Gastrocnemius medialis (tissue), 4 donors: Measurements from ENCODE around the gene AGR3. TPM values are rescaled to one million over a fixed set of nuclear protein-coding genes. Genes with fewer than 3 reads are reported as not detected.

ENCODE experiments used
- ATAC-seq, 2 donors: fragments of 150-250 bp; one replicate each; pipeline ENCODE4 v1.9.1; 2016
- DNase-seq, 2 donors: peaks; one replicate each; pipeline ENCODE4 v3.0.0-alpha.2; 2019
- H3K27ac ChIP-seq, 4 donors: fragments of 200-600 bp; sonication (generic); 1 replicate in 1 of 4; 2 replicates in 3 of 4; pipeline ENCODE4 v1.5.1; 2016 to 2018; ENCODE audit warnings: mild to moderate bottlenecking in 2 of 4, moderate library complexity in 1 of 4
- H3K27me3 ChIP-seq, 3 donors: fragments of 200-600 bp; sonication (generic) in 2 of 3; 1 replicate in 1 of 3; 2 replicates in 2 of 3; pipeline versions ENCODE4 v1.5.1 to v1.6.0; 2016 to 2019; ENCODE audit warnings: mild to moderate bottlenecking in 1 of 3, moderate library complexity in 1 of 3
- H3K36me3 ChIP-seq, 2 donors: fragments of 200-600 bp; sonication (generic) in 1 of 2; one replicate each; pipeline ENCODE4 v1.5.1; 2017 to 2018
- H3K4me1 ChIP-seq, 2 donors: fragments of 200-600 bp; sonication (generic) in 1 of 2; one replicate each; pipeline ENCODE4 v1.5.1; 2016 to 2017; ENCODE audit warnings: mild to moderate bottlenecking in 2 of 2
- H3K4me3 ChIP-seq, 4 donors: fragments of 200-600 bp; sonication (generic) in 3 of 4; 1 replicate in 1 of 4; 2 replicates in 3 of 4; pipeline ENCODE4 v1.5.1; 2016 to 2019; ENCODE audit warnings: mild to moderate bottlenecking in 2 of 4
- H3K9me3 ChIP-seq, 3 donors: fragments of 200-600 bp; sonication (generic) in 2 of 3; 1 replicate in 1 of 3; 2 replicates in 2 of 3; pipeline ENCODE4 v1.5.1; 2016 to 2019
- CTCF ChIP-seq, 5 experiments: fragments of 450-650 bp in 3 of 5; fragments of 200-600 bp in 2 of 5; sonication (generic) in 2 of 5; IDR thresholded peaks in 4 of 5; conservative IDR thresholded peaks in 1 of 5; 1 replicate in 4 of 5; 2 replicates in 1 of 5; pipeline ENCODE4 v1.5.1; 2016 to 2019; ENCODE audit warnings: antibody characterized with exemption in 5 of 5, mild to moderate bottlenecking in 3 of 5, moderate library complexity in 3 of 5
- POLR2A ChIP-seq, 2 donors: fragments of 450-650 bp; IDR thresholded peaks; one replicate each; pipeline ENCODE4 v1.6.1; 2017; ENCODE audit warnings: antibody characterized with exemption in 2 of 2, mild to moderate bottlenecking in 2 of 2, moderate library complexity in 2 of 2
- in situ Hi-C, 4 donors: fragments of 200-750 bp; cut with MboI; loops; one replicate each; pipeline versions ENCODE4 v1.15.0 to v1.8.0; 2017; ENCODE audit warnings: low sequenced_read_pairs in 4 of 4
- intact Hi-C: fragments of 100-400 bp; cut with DNase I; formaldehyde crosslinking; loops from one replicate; pipeline ENCODE4 v1.15.1; 2023; ENCODE audit warnings: low total_unique reads
- total RNA-seq, 4 donors: library from RNA; depleted of rRNA; stranded (reverse); fragments of >200 nt; gene quantifications; one replicate each; pipeline versions ENCODE4 v1.1.0 to v1.2.3, GENCODE V29; 2016

Gene AGR3
- total RNA-seq, 4 donors from 2014 or later: not detected

- ATAC-seq (no peak), DNase-seq (no peak)
- H3K27ac ChIP-seq: no peak overlapping the region
- in situ Hi-C loops: no loop called here
- no peak overlapping the region for H3K4me3 ChIP-seq
- H3K36me3 ChIP-seq: no peaks in the 10 kb centered on the region
- H3K4me1 ChIP-seq: no peaks in the 10 kb centered on the region
- no peak for TF ChIP-seq POLR2A (IDR thresholded peaks at IDR 0.05)
- no peak for TF ChIP-seq CTCF (IDR thresholded peaks at IDR 0.05 in 4 of 5, conservative IDR thresholded peaks at IDR 0.05 in 1 of 5)
- no peaks in the 10 kb centered on the region for H3K27me3 ChIP-seq
- intact Hi-C loops: no loop called here
- H3K9me3 ChIP-seq: no peaks in the 10 kb centered on the region
Measured at GRCh38 chr7:16851829-16852228, 30.0 kb downstream of the AGR3 start.

GRCh38 chr7:16850614-16851466, 30.9 kb downstream of the AGR3 start:
- no peaks in the 10 kb centered on the region for H3K4me1 ChIP-seq
- intact Hi-C loops: no loop called here
- H3K9me3 ChIP-seq: no peaks in the 10 kb centered on the region
- H3K27ac ChIP-seq: no peak overlapping the region
- no peaks in the 10 kb centered on the region for H3K27me3 ChIP-seq
- no peaks in the 10 kb centered on the region for H3K36me3 ChIP-seq
- no peak overlapping the region for H3K4me3 ChIP-seq
- DNase-seq (no peak), ATAC-seq (no peak)
- in situ Hi-C loops: no loop called here
- no peak for TF ChIP-seq POLR2A (IDR thresholded peaks at IDR 0.05)
- no peak for TF ChIP-seq CTCF (IDR thresholded peaks at IDR 0.05 in 4 of 5, conservative IDR thresholded peaks at IDR 0.05 in 1 of 5)

- H3K27ac ChIP-seq: no peak overlapping the region
- intact Hi-C loops: no loop called here
- no peaks in the 10 kb centered on the region for H3K4me1 ChIP-seq
- DNase-seq (no peak), ATAC-seq (no peak)
- in situ Hi-C loops: no loop called here
- no peaks in the 10 kb centered on the region for H3K9me3 ChIP-seq
- H3K27me3 ChIP-seq: no peaks in the 10 kb centered on the region
- no peak overlapping the region for H3K4me3 ChIP-seq
- TF ChIP-seq CTCF (IDR thresholded peaks at IDR 0.05 in 4 of 5, conservative IDR thresholded peaks at IDR 0.05 in 1 of 5): no peak
- TF ChIP-seq POLR2A (IDR thresholded peaks at IDR 0.05): no peak
- H3K36me3 ChIP-seq: no peaks in the 10 kb centered on the region
Measured at GRCh38 chr7:16849296-16850148, 32.3 kb downstream of the AGR3 start.

GRCh38 chr7:16847381-16847860, 34.4 kb downstream of the AGR3 start:
- no peak for DNase-seq
- no peak for ATAC-seq
- TF ChIP-seq POLR2A (IDR thresholded peaks at IDR 0.05) (no peak), CTCF (IDR thresholded peaks at IDR 0.05 in 4 of 5, conservative IDR thresholded peaks at IDR 0.05 in 1 of 5) (no peak)
- in situ Hi-C loops (no loop called here), intact Hi-C loops (no loop called here)
- Histone ChIP-seq H3K4me1 (no peaks in the 10 kb centered on the region), H3K27ac (no peak overlapping the region), H3K9me3 (no peaks in the 10 kb centered on the region), H3K36me3 (no peaks in the 10 kb centered on the region), H3K4me3 (no peak overlapping the region), H3K27me3 (no peaks in the 10 kb centered on the region)
